Neutrophil (primary cell): ENCODE measurements around the gene THUMPD3.

Experiments
- H3K27ac ChIP-seq: fragments of 200-600 bp; sonication (generic); 2 replicates; pipeline ENCODE4 v1.5.1; 2016; ENCODE audit warnings: mild to moderate bottlenecking, moderate library complexity
- H3K27me3 ChIP-seq: fragments of 200-600 bp; sonication (generic); 2 replicates; pipeline ENCODE4 v1.6.0; 2016; ENCODE audit warnings: mild to moderate bottlenecking
- H3K36me3 ChIP-seq: fragments of 200-600 bp; sonication (generic); 2 replicates; pipeline ENCODE4 v1.5.1; 2017
- H3K4me1 ChIP-seq, 2 experiments: fragments of 200-600 bp in 1 of 2; sonication (generic) in 1 of 2; 1 replicate in 1 of 2; 2 replicates in 1 of 2; pipeline versions ENCODE4 v1.5.1 to v1.6.1; 2013 to 2016; ENCODE audit warnings: low read depth in 1 of 2, low read length in 1 of 2, mild to moderate bottlenecking in 1 of 2, moderate library complexity in 1 of 2; ENCODE audit not compliant: control insufficient read depth in 1 of 2, insufficient read depth in 1 of 2
- H3K4me3 ChIP-seq, 2 experiments: fragments of 200-600 bp in 1 of 2; sonication (generic) in 1 of 2; 1 replicate in 1 of 2; 2 replicates in 1 of 2; pipeline ENCODE4 v1.5.1; 2013 to 2016; ENCODE audit warnings: low read depth in 1 of 2, low read length in 1 of 2, mild to moderate bottlenecking in 1 of 2, moderate library complexity in 1 of 2
- H3K9me3 ChIP-seq: fragments of 200-600 bp; sonication (generic); 2 replicates; pipeline ENCODE4 v1.5.1; 2016
- CTCF ChIP-seq: fragments of 200-600 bp; sonication (generic); IDR thresholded peaks from 2 replicates; pipeline ENCODE4 v1.5.1; 2016; ENCODE audit warnings: antibody characterized with exemption

THUMPD3 gene

DNA sequence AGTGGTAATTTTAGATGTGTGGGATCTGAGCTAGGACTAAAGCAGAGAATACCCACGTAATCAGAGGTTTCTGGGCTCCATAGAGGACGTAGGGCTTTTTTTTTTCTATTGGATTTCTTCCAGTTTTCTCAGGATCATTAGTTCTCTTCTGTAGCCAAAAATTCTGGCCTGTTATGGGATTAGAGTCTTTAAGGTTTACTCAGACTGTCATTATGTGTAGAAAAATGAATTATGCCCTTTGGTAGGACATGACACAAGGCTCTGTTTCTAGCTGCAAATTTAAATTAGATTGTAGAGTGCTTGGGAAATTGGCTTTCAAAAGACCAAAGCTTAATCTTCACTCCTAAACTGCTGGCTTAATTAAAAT lies 36.5 kb downstream of the THUMPD3 start:
- peak overlapping the region; percentile 99 for H3K27ac ChIP-seq
- no peaks in the 10 kb centered on the region for H3K36me3 ChIP-seq
- H3K4me1 ChIP-seq: peaks cover 61 to 62% of the 10 kb centered on the region in 2 experiments
- TF ChIP-seq CTCF: no peak
- H3K27me3 ChIP-seq: no peaks in the 10 kb centered on the region
- H3K9me3 ChIP-seq: no peaks in the 10 kb centered on the region
- peak overlapping the region; percentile 87 to 93 for H3K4me3 ChIP-seq

DNA sequence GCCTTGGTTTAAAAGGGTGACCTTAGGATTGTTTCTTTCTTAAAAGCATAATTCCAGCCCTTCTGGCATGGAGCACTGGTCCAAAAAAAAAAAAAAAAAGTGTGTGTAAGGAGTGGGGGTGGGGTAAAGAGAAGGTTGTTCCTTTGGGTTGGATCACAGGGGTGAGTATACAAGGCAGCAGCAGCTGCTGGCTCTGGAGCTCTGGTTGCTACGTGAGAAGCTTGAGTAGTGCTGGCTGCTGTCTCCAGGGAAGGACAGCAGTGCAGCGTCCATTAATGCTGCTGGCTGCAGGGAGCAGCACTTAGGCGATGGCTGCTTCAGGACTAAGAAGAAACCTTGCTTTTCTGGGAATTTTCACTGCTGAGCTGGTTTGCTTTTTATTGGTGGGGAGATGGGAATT lies 36.9 kb downstream of the THUMPD3 start:
- Histone ChIP-seq H3K27ac (peak overlapping the region; percentile 99), H3K4me3 (peak overlapping the region; percentile 87 to 93), H3K9me3 (no peaks in the 10 kb centered on the region), H3K36me3 (no peaks in the 10 kb centered on the region), H3K27me3 (no peaks in the 10 kb centered on the region), H3K4me1 (peaks cover 57 to 58% of the 10 kb centered on the region in 2 experiments)
- no peak for TF ChIP-seq CTCF

DNA sequence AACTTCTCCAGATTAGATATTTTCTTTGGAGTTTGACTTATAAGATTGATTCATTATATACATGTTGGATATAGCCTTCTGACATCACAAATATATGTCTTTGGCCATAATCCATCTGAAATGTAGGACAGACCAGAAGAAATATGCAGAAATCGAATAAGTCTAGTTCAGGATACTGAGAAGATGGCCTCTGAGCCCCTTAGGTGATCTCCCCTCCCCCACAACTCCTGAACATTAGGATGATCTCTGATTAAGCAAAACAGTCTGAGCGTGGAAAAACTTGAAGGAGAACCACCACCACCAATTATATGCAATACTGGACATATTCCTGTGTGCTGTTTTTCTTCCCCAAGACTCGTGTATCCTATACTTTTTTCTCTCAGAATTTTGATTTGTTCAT lies 37.8 kb downstream of the THUMPD3 start:
- Histone ChIP-seq H3K27ac (no peak overlapping the region), H3K9me3 (no peaks in the 10 kb centered on the region), H3K4me1 (peaks cover 48 to 49% of the 10 kb centered on the region in 2 experiments), H3K4me3 (no peak overlapping the region), H3K36me3 (no peaks in the 10 kb centered on the region), H3K27me3 (no peaks in the 10 kb centered on the region)
- TF ChIP-seq CTCF: no peak

DNA sequence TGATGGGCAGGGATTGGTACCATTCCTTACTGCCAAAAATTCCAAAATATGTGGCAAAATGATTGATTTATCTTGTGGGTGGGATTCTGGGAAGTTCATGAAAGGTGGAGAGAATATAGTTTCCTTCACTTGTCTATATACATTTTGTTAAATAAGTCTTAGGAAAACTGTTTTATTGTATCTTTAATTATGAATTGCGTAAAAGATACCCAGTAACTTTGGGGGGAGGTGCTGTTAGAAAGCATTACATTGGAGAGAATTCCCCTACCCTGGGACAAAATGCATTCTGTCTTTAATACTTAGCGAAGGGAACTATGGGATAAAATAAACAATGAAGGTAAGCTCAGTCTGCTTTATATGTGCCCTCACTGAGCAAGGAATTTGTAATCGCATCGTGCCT lies 39.1 kb downstream of the THUMPD3 start:
- no peak overlapping the region for H3K27ac ChIP-seq
- H3K9me3 ChIP-seq: no peaks in the 10 kb centered on the region
- no peak for TF ChIP-seq CTCF
- no peak overlapping the region for H3K4me3 ChIP-seq
- no peaks in the 10 kb centered on the region for H3K27me3 ChIP-seq
- peaks cover 41 to 44% of the 10 kb centered on the region in 2 experiments for H3K4me1 ChIP-seq
- no peaks in the 10 kb centered on the region for H3K36me3 ChIP-seq

- TF ChIP-seq CTCF: no peak
- Histone ChIP-seq H3K36me3 (no peaks in the 10 kb centered on the region), H3K27me3 (no peaks in the 10 kb centered on the region), H3K4me1 (peaks cover 41 to 47% of the 10 kb centered on the region in 2 experiments), H3K9me3 (no peaks in the 10 kb centered on the region), H3K27ac (peak overlapping the region; percentile 8), H3K4me3 (no peak overlapping the region)
These were observed 39.8 kb downstream of the THUMPD3 start for GRCh38 chr3:9402410-9403228.
